Middle frontal gyrus (tissue), 1 donor: Measurements from ENCODE around the gene PTX3.

ENCODE experiments used
- DNase-seq: peaks from one replicate; pipeline ENCODE4 v3.0.0-alpha.2; 2015; ENCODE audit warnings: low spot score; ENCODE audit errors: extremely low spot score

The PTX3 gene

GRCh38 chr3:157436583-157437291 is at the start of gene PTX3:
PTX3 (plus strand) TSS chr3:157436850; CDS start chr3:157436934, 84 bp downstream.
- no peak for DNase-seq

- no peak for DNase-seq
These were observed 48.8 kb upstream of the PTX3 start for GRCh38 chr3:157387708-157388435.

GRCh38 chr3:157388976-157389375 is 47.7 kb upstream of the PTX3 start:
- no peak for DNase-seq

- no peak for DNase-seq
These were observed 45.7 kb upstream of the PTX3 start for GRCh38 chr3:157390713-157391515.

- DNase-seq, result no peak
These were observed 44.5 kb upstream of the PTX3 start for GRCh38 chr3:157392104-157392503.

- no peak for DNase-seq
These were observed 43.5 kb upstream of the PTX3 start for GRCh38 chr3:157393113-157393512.

- DNase-seq, result no peak
These were observed 42.2 kb upstream of the PTX3 start for GRCh38 chr3:157394411-157394810.

GRCh38 chr3:157398598-157398997 is 38.1 kb upstream of the PTX3 start:
- DNase-seq, result no peak

- DNase-seq, result no peak
These were observed 32.3 kb upstream of the PTX3 start for GRCh38 chr3:157404381-157404780.

GRCh38 chr3:157405457-157405856 is 31.2 kb upstream of the PTX3 start:
- DNase-seq, result no peak

GRCh38 chr3:157406394-157406793 is 30.3 kb upstream of the PTX3 start:
- DNase-seq, result no peak

GRCh38 chr3:157407769-157408168 is 28.9 kb upstream of the PTX3 start:
- no peak for DNase-seq

GRCh38 chr3:157408499-157409149 is 28.0 kb upstream of the PTX3 start:
- no peak for DNase-seq

GRCh38 chr3:157409516-157409915 is 27.1 kb upstream of the PTX3 start:
- no peak for DNase-seq

GRCh38 chr3:157410945-157411344 is 25.7 kb upstream of the PTX3 start:
- DNase-seq, result no peak

- no peak for DNase-seq
These were observed 24.3 kb upstream of the PTX3 start for GRCh38 chr3:157412323-157412855.

- no peak for DNase-seq
These were observed 21.8 kb upstream of the PTX3 start for GRCh38 chr3:157414861-157415260.

GRCh38 chr3:157416347-157417087 is 20.1 kb upstream of the PTX3 start:
- no peak for DNase-seq

GRCh38 chr3:157417247-157417646 is 19.4 kb upstream of the PTX3 start:
- DNase-seq, result no peak

GRCh38 chr3:157418104-157418503 is 18.5 kb upstream of the PTX3 start:
- DNase-seq, result no peak
